Activated T-helper 2 cell treated with anti-CD3 and anti-CD28 coated beads, Interferon-gamma antibody, Interleukin-2, Interleukin-4, amounts not matched to agents 10 μg/mL and 5 μg/mL and 100 μg/mL, durations not matched to agents 14 hours and 24 hours and 36 hours (primary cell): ENCODE data around the gene TMEM161B. TPM values are rescaled to one million over a fixed set of nuclear protein-coding genes. Genes with fewer than 3 reads are reported as not detected.
A peak's percentile ranks its signal among the peaks of the same experiment; 100 is the strongest.
"Not testable (repeated sequence)": the region's sequence is repeated elsewhere in the genome, so short reads cannot be mapped to it uniquely, and the experiment has no call there.

Source experiments
- DNase-seq: peaks from one replicate; pipeline ENCODE4 v3.0.0; 2021; ENCODE audit warnings: low spot score
- H3K27ac Mint-ChIP-seq: one replicate; pipeline ENCODE4 v1.8.0; 2021; ENCODE audit warnings: mixed read lengths
- H3K27me3 Mint-ChIP-seq: one replicate; pipeline ENCODE4 v1.8.0; 2021; ENCODE audit warnings: low read depth, mixed read lengths
- H3K36me3 Mint-ChIP-seq: one replicate; pipeline ENCODE4 v1.8.0; 2021; ENCODE audit warnings: low read depth, mixed read lengths
- H3K4me1 Mint-ChIP-seq: one replicate; pipeline ENCODE4 v1.8.0; 2021; ENCODE audit warnings: low read depth, mixed read lengths
- H3K4me3 Mint-ChIP-seq: one replicate; pipeline ENCODE4 v1.8.0; 2021; ENCODE audit warnings: low read depth, mild to moderate bottlenecking, moderate library complexity, mixed read lengths
- H3K9me3 Mint-ChIP-seq: one replicate; pipeline ENCODE4 v1.8.0; 2021; ENCODE audit warnings: mixed read lengths
- intact Hi-C: fragments of 100-400 bp; cut with micrococcal nuclease; formaldehyde crosslinking; loops from one replicate; pipeline ENCODE4 v1.15.1; 2023
- total RNA-seq: library from RNA; stranded (reverse); gene quantifications from 2 replicates; pipeline ENCODE4 v1.2.3, GENCODE V29; 2022

TMEM161B gene
- total RNA-seq, 1 donor from 2014 or later = 31.1 TPM

GRCh38 chr5:88269222-88269771 is 652 bp upstream of the TMEM161B start:
- Mint-ChIP-seq H3K36me3 (peaks cover 68% of the 10 kb centered on the region), H3K4me3 (peak overlapping the region; percentile 99), H3K27me3 (no peaks in the 10 kb centered on the region), H3K9me3 (peaks cover 15% of the 10 kb centered on the region), H3K27ac (peak overlapping the region; percentile 97), H3K4me1 (peaks cover 44% of the 10 kb centered on the region)
- intact Hi-C loops = loop anchor here (10.0 kb wide), 1 partner anchor 396 kb away; no protein-coding TSS in a partner anchor
- DNase-seq = no peak

- H3K27ac Mint-ChIP-seq, DNase-seq, H3K4me3 Mint-ChIP-seq, H3K27me3 Mint-ChIP-seq: not testable (repeated sequence)
- intact Hi-C loops = loop anchor here (10.0 kb wide), 1 partner anchor 400 kb away; no protein-coding TSS in a partner anchor
- H3K36me3 Mint-ChIP-seq = peaks cover 67% of the 10 kb centered on the region
- peaks cover 15% of the 10 kb centered on the region for H3K9me3 Mint-ChIP-seq
- peaks cover 44% of the 10 kb centered on the region for H3K4me1 Mint-ChIP-seq
These were observed 4.1 kb downstream of the TMEM161B start for GRCh38 chr5:88264565-88264964.

- DNase-seq = no peak
- Mint-ChIP-seq H3K9me3 (peaks cover 15% of the 10 kb centered on the region), H3K27me3 (no peaks in the 10 kb centered on the region), H3K4me3 (no peak overlapping the region), H3K27ac (no peak overlapping the region), H3K36me3 (peaks cover 72% of the 10 kb centered on the region), H3K4me1 (peaks cover 45% of the 10 kb centered on the region)
- intact Hi-C loops = loop anchor here (1.0 to 10.0 kb wide), 2 partner anchors 26 to 401 kb away; no protein-coding TSS in a partner anchor
These were observed 5.3 kb downstream of the TMEM161B start for GRCh38 chr5:88263349-88263748.

GRCh38 chr5:88262116-88262515 is 6.5 kb downstream of the TMEM161B start:
- Mint-ChIP-seq H3K9me3 (peaks cover 15% of the 10 kb centered on the region), H3K4me1 (peaks cover 43% of the 10 kb centered on the region), H3K27me3 (no peaks in the 10 kb centered on the region), H3K36me3 (peaks cover 72% of the 10 kb centered on the region), H3K27ac (peak overlapping the region; percentile 48), H3K4me3 (no peak overlapping the region)
- intact Hi-C loops = loop anchor here (1.0 to 10.0 kb wide), 2 partner anchors 11 to 403 kb away; no protein-coding TSS in a partner anchor
- no peak for DNase-seq

GRCh38 chr5:88258636-88259035 is 10.0 kb downstream of the TMEM161B start:
- Mint-ChIP-seq H3K36me3 (peaks cover 64% of the 10 kb centered on the region), H3K9me3 (no peaks in the 10 kb centered on the region), H3K27me3 (no peaks in the 10 kb centered on the region), H3K27ac (no peak overlapping the region), H3K4me1 (peaks cover 38% of the 10 kb centered on the region), H3K4me3 (no peak overlapping the region)
- no peak for DNase-seq
- intact Hi-C loops = no loop called here

GRCh38 chr5:88256872-88257271 is 11.8 kb downstream of the TMEM161B start:
- Mint-ChIP-seq H3K36me3 (peaks cover 63% of the 10 kb centered on the region), H3K9me3 (no peaks in the 10 kb centered on the region), H3K27ac (no peak overlapping the region), H3K4me3 (no peak overlapping the region), H3K4me1 (peaks cover 41% of the 10 kb centered on the region), H3K27me3 (no peaks in the 10 kb centered on the region)
- DNase-seq = no peak
- intact Hi-C loops = no loop called here

GRCh38 chr5:88256037-88256436 is 12.6 kb downstream of the TMEM161B start:
- H3K36me3 Mint-ChIP-seq = peaks cover 58% of the 10 kb centered on the region
- intact Hi-C loops = no loop called here
- no peak overlapping the region for H3K27ac Mint-ChIP-seq
- no peak for DNase-seq
- H3K4me1 Mint-ChIP-seq = peaks cover 39% of the 10 kb centered on the region
- no peak overlapping the region for H3K4me3 Mint-ChIP-seq
- H3K9me3 Mint-ChIP-seq = no peaks in the 10 kb centered on the region
- H3K27me3 Mint-ChIP-seq = no peaks in the 10 kb centered on the region

GRCh38 chr5:88254320-88254719 is 14.3 kb downstream of the TMEM161B start:
- Mint-ChIP-seq H3K36me3 (peaks cover 69% of the 10 kb centered on the region), H3K4me3 (no peak overlapping the region), H3K27ac (no peak overlapping the region), H3K9me3 (no peaks in the 10 kb centered on the region), H3K4me1 (peaks cover 55% of the 10 kb centered on the region), H3K27me3 (no peaks in the 10 kb centered on the region)
- DNase-seq = no peak
- intact Hi-C loops = loop anchor here (5.0 kb wide), 2 partner anchors 52 to 112 kb away; no protein-coding TSS in a partner anchor

- Mint-ChIP-seq H3K27me3 (no peaks in the 10 kb centered on the region), H3K36me3 (peaks cover 70% of the 10 kb centered on the region), H3K4me1 (peaks cover 66% of the 10 kb centered on the region), H3K9me3 (no peaks in the 10 kb centered on the region), H3K4me3 (peak overlapping the region; percentile 9), H3K27ac (peak overlapping the region; percentile 82)
- DNase-seq = peak; percentile 20
- intact Hi-C loops = loop anchor here (1.0 to 5.0 kb wide), 6 partner anchors 11 to 838 kb away; partner anchors contain the start of genes CCNH and TMEM161B
These were observed 17.5 kb downstream of the TMEM161B start for GRCh38 chr5:88251048-88251711.

- no peaks in the 10 kb centered on the region for H3K27me3 Mint-ChIP-seq
- H3K27ac Mint-ChIP-seq = peak overlapping the region; percentile 82
- H3K36me3 Mint-ChIP-seq = peaks cover 70% of the 10 kb centered on the region
- H3K9me3 Mint-ChIP-seq = no peaks in the 10 kb centered on the region
- intact Hi-C loops = loop anchor here (2.0 to 5.0 kb wide), 3 partner anchors 48 to 837 kb away; partner anchors contain the start of gene CCNH
- H3K4me3 Mint-ChIP-seq = no peak overlapping the region
- peaks cover 61% of the 10 kb centered on the region for H3K4me1 Mint-ChIP-seq
- DNase-seq = no peak
These were observed 18.6 kb downstream of the TMEM161B start for GRCh38 chr5:88250010-88250409.

- Mint-ChIP-seq H3K4me1 (peaks cover 61% of the 10 kb centered on the region), H3K27me3 (no peaks in the 10 kb centered on the region), H3K36me3 (peaks cover 69% of the 10 kb centered on the region), H3K27ac (peak overlapping the region; percentile 82), H3K9me3 (no peaks in the 10 kb centered on the region), H3K4me3 (no peak overlapping the region)
- intact Hi-C loops = no loop called here
- DNase-seq = no peak
These were observed 19.7 kb downstream of the TMEM161B start for GRCh38 chr5:88248743-88249540.

- Mint-ChIP-seq H3K27ac (peak overlapping the region; percentile 82), H3K4me1 (peaks cover 62% of the 10 kb centered on the region), H3K4me3 (no peak overlapping the region), H3K36me3 (peaks cover 65% of the 10 kb centered on the region), H3K27me3 (no peaks in the 10 kb centered on the region), H3K9me3 (no peaks in the 10 kb centered on the region)
- DNase-seq = no peak
- intact Hi-C loops = no loop called here
These were observed 20.6 kb downstream of the TMEM161B start for GRCh38 chr5:88248094-88248493.
